Hypothalamus (tissue), 51 donors: ENCODE data around the gene PPM1H.
"Not testable (repeated sequence)": the region's sequence is repeated elsewhere in the genome, so short reads cannot be mapped to it uniquely, and the experiment has no call there.

Experiments used
- DNase-seq, 51 donors: peaks; one replicate each; lab custom pipeline; 2025; lab: John Stamatoyannopoulos, UW

The PPM1H gene

DNA sequence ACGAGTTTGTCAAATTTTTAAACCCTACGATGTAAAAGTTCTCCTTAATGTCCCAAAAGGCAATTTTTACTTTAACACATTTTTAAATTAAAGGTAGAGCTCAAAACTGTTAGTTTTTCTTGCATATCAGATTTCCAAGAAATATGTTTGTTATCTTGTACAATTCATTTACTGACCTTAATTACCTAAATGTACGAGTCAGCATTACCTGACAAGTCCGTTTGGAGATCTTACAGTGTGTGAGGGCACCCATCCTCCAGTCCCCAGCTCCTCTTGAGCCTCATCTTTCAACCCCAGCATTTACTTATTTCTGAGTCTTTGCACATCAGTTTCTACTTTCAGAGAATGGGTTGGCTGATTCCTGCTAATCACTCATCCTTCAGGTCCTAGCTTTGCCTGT is 23.7 kb downstream of the PPM1H start:
- DNase-seq, result no peak

DNA sequence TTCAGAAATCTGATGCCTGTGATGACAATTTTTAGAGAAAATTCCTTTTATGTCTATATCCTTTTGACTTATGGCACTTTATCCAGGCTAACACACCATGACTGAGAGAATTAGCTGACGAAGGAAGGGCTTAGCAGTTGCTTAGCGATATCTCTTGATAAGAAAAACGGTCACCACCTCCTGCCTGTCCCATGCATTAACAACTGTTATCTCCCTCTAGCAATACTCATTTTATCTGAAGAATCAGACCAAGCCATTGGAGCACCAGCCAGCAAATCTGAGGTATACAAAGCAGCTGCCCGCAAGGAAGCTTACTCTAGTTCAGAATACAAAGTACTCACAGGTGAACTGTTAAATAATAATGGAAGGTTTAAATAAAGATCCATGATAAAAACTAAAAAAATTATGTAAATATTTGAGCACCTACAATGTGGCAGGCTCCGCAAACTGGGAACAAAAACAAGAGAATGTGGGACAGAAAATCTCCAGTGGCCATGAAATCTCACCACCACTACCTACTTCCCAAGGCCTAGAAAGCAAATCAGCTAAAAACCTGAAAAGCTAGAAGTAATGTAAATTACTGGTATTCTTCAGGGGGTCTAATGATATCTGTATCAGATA is 24.3 kb downstream of the PPM1H start:
- no peak for DNase-seq

DNA sequence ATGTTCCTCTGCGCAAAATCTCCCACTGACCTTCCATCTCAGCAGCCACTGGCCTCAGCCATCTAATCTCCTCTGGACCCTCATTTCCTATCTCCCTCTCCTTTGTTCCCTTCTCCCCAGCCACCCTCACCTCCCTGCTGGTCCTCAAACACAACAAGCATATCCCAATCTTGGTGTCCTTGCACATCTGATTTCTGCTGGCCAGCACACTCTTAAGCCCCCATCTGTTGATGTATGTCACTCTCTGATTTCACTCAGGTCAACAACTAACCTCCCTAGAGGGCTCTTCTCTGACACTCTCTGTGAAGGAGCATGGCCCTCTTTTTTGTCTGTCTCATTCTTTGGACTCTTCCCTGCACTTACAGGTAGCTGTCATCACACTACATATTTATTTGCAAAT is 25.6 kb downstream of the PPM1H start:
- no peak for DNase-seq

GRCh38 chr12:62908674-62909073 is 26.3 kb downstream of the PPM1H start:
- no peak for DNase-seq

DNA sequence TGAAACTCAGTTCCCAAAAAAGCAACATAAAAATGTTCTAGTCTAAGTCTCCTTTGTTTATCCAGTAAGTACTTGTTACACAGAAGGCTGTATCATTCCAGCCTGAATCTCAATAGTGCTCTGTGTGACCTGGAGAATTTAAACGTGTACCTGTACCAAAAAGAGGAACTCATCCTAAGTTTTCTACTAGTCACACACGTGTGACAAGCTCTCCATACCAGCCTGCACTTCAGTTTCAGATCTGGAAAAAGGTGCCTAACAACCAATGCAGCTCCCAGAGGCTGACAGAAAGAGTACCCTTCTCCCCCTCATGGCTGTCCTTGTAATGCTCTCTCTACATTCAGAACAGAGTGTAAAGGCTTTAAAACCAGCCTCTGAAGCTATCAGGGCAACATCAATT is 27.4 kb downstream of the PPM1H start:
- no peak for DNase-seq

- peak in 1 of 51 donors; percentile 3 for DNase-seq
These were observed 27.9 kb downstream of the PPM1H start for GRCh38 chr12:62907078-62907477.

DNA sequence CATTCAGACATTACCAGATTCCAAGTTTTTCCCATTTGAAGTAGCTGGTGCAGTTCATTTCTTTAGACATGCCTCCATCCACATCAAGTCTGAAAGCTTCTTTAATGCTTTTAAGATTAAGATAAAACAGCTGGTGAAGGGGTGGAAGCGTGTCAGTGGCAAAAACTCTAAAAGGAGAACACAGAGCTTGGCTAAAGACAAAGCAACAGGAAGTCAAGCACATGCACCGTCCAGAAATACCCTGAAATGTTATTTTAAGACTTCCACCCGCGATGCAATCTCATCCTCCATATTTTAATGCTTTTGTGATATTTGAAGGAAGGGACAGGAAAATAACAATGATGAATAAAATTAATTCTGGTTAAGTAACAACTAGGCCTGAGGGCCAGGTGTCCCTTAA is 31.8 kb downstream of the PPM1H start:
- DNase-seq, result no peak

DNA sequence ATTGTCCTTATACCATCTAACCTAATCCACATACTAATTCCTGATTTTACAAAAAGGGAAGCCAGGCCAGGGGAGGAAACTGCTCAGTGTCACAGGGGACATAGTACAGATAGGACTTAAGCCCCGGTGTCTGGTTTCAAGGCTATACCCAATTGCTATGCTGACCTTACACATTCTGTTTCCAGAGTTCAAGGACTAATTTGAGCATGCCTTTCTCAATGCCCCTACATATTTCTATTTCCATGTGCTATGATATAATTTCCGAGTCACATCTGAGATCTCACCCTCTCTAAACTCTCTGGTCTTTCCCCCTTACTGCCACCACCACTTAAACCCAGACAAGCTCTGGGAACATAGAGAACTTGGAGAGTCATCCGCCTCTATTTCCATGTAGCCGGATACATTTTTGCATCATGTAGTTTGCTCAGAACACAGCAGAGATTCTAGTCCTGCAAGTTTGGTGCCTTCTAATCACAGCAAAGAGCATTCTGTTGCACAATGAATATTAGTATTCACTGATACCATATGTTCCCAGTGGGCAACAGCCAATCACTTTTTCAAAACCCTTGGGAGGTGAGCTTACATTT is 34.2 kb downstream of the PPM1H start:
- DNase-seq, result no peak

DNA sequence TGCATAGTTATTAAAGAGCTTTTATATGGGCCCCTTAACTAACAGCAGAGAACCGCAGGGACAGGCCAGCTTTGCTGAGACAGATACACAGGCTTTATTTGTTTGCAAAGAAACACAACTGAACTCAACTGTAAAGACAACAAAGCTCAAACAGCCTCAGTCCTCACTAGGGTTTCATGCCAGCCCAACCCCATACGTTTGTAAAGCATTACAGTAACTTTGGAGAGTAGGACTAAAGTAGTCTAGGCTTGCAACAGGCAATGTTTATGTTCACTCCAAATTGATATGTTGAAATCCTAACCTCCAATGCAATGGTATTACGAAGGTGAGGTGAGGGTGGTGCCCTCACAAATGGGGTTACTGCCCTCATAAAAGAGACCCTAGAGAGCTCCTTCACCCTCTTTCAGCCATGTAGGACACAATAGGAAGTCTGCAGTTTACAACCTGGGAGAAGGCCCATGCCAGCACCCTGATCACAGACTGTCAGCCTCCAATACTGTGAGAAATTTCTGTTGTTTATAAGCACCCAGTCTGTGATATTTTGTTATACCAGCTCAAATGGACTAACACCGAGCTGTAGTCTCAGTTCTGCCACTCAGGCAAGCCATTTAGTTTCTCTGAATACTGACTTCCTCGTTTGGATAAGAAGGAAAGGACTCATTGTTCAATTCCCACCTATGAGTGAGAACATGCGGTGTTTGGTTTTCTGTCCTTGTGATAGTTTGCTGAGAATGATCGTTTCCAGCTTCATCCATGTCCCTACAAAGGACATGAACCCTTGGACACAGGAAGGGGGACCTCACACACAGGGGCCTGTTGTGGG is 35.2 kb downstream of the PPM1H start:
- peak in 1 of 51 donors; percentile 14 for DNase-seq

GRCh38 chr12:62898526-62898925 is 36.4 kb downstream of the PPM1H start:
- no peak for DNase-seq

DNA sequence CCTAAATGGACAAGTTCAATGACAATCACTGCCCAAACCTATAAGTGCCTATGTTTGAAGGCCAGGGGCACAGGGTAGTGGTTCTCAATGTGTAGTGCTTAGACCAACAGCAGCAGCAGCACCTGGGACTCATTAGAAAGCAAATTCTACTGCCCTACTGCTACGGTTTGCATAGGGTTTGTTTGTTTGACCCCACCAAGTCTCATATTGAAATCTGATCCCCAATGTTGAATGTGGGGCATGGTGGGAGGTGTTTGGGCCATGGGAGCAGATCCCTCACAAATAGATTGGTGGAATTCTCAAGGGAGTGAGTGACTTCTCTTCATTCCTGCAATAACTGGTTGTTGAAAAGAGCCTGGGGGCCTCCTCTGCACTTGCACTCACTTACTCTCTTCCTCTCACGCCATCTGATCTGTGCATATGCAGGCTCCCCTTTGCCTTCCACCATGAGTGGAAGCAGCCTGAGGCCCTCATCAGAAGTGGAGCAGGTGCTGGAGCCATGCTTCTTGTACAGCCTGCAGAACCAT is 39.5 kb downstream of the PPM1H start:
- DNase-seq, result no peak

- DNase-seq, result no peak
These were observed 41.7 kb downstream of the PPM1H start for GRCh38 chr12:62893276-62893675.

DNA sequence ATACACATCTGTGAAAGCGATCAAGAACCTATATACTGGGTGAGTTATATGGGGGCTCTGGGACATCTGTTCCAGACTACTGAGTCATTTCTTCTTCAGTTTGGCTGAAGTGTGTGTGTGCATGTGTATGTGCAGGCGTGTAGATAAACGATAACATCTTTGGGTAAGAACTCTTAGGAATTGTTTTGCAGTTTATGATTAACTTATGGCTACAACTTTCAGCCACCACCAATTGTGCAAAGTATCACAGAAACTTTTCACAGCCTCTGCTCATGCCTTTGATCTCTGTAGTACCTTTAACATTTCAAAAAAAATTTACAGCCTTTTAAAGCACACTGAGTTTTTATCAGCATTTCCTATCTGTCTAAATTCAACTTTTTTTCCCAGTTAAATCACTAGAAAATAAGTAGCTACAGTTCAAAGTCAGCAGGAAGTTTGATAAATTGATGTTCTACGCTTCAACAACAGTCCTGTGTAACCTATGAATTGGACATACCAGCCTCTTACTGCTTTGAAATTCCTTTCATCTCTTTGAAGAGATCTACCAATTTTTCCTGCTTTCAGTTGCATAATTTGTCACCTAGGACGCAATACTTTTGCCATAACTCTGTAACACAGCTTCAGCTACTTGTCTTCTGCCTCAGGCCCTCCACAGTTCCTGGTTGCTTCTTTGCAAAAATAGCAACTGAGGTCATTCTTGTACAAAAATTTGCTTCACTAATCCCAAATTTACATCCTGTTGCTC is 43.0 kb downstream of the PPM1H start:
- no peak for DNase-seq

- DNase-seq, result no peak
These were observed 46.4 kb downstream of the PPM1H start for GRCh38 chr12:62888454-62889110.

DNA sequence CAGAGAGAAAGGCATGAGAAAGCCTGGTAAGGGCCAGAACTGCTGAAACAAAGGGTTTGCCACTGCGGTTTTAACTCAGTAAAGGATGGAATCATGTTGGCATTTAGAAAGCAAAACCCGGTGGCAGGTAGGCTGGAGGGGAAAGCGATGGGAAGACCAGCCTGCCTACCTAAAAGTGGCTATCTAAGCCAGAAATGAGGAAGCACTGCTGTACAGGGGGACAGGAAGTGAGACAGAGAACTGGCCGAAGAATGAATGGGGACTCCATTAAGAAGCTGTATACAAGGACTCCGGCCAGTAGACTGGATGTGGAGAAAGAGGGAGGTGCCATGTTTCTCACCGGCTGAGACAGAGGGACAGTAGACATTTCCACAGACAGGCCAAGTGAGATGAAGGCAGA is 48.2 kb downstream of the PPM1H start:
- DNase-seq, result no peak

DNA sequence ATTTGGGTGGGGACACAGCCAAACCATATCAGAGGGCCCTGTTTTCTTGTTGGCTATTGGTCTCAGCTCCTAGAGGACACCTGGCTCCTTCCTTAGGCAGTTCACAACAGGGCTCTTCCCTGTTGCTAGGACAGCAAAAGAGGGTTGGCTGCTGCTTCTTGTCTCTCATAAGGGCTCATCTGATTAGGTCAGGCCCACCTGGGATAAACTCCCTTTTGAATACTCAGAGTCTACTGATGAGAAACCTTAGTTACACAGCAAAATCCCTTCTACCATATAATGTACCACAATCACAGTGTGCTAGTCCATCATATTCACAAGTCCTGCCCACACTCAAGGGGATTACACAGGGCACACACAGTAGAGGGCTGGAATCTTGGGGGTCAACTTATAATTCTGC is 49.7 kb downstream of the PPM1H start:
- DNase-seq, result no peak

DNA sequence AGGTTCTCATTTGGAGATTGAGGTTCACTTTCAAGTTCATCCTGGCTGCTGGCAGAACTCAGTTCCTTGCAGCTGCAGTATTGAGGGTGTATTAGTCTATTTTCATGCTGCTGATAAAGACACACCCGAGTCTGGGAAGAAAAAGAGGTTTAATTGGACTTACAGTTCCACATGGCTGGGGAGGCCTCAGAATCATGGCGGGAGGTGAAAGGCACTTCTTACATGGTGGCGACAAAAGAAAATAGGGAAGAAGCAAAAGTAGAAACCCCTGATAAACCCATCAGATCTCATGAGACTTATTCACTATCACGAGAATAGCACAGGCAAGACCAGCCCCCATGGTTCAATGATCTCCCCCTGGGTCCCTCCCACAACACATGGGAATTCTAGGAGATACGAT is 50.1 kb downstream of the PPM1H start:
- DNase-seq, result not testable (repeated sequence)

DNA sequence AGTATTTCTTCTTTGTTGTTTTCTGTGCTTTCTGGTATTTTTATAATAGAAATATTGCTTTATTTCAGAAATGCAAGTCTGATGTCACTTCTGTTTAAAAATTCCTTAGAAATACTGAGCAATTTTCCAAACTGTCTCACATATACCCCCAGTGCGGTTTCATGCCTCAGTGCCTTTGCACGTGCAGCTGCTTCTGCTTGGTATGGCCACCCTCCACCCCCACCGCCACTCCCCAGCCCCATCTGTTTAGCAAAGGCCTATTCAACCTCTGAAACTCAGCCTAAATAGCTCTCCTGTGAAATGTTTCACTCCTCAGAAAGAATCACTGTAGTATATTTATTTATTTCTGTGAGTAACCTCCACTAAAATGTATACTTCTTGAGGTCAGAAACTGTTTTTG is 52.3 kb downstream of the PPM1H start:
- no peak for DNase-seq

DNA sequence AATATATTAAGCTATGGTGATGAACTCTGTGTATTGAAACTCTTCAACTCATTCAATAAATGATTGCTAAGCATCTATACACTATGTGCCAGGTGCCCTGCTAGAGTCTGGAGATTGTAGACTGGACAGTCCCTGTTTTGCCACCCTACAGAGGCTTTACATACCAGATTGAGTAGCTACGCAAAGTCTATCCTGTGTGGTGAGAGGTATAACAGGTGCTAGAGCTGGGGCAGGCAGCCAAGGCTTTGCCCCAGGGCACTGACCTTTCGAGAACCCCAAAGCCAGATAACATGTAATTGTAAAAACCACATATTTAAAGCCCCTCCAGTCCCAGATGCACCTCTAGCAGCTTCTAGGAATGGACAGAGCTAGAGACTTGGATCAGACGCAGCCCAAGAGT is 52.8 kb downstream of the PPM1H start:
- no peak for DNase-seq

DNA sequence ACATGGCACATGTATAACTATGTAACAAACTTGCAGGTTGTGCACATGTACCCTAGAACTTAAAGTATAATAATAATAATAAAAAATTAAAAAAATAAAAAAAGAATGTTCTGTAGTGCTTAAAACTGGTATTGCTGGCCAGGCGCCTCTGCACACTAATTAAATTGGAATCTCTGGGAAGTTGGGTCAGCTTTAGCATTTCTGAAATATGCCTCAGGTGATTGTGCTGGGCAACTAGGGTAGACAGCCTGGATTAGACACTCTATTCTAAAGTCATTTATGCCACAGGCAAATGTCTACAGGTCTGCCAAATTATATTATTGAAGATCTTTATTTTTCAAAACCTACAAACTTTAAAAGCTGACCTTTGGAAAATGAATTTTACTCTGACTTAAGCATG is 55.3 kb downstream of the PPM1H start:
- no peak for DNase-seq

DNA sequence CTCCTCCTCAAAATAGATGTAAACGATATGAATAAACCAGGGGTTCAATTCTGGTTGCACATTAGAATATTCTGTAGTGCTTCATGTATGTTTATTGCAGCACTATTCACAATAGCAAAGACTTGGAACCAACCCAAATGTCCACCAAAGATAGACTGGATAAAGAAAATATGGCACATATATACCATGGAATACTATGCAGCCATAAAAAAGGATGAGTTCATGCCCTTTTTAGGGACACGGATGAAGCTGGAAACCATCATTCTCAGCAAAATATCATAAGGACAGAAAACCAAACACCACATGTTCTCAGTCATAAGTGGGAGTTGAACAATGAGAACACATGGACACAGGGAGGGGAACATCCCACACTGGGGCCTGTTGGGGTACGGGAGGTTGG is 55.7 kb downstream of the PPM1H start:
- DNase-seq, result not testable (repeated sequence)
